DND-41 (cell line): Measurements from ENCODE around the gene CPA2.

Experiments used
- ATAC-seq: fragments of 200-7000 bp; cut with Tn5 transposase; 3 replicates; pipeline ENCODE4 v1.9.1; 2021; ENCODE audit warnings: low read depth; ENCODE audit not compliant: insufficient read depth
- DNase-seq: peaks from one replicate; pipeline ENCODE4 v3.0.0-alpha.2; 2020
- H2AFZ ChIP-seq: 2 replicates; pipeline ENCODE4 v1.6.0; 2012; ENCODE audit warnings: low read depth, low read length
- H3K27ac ChIP-seq: 2 replicates; pipeline ENCODE4 v1.5.1; 2012; ENCODE audit warnings: low read length, inconsistent platforms
- H3K27me3 ChIP-seq: fragments of 200-600 bp; sonication (generic); 2 replicates; pipeline ENCODE4 v1.6.0; 2012; ENCODE audit warnings: low read length, mild to moderate bottlenecking, inconsistent platforms; ENCODE audit not compliant: insufficient read depth, poor library complexity
- H3K36me3 ChIP-seq: 2 replicates; pipeline ENCODE4 v1.5.1; 2012; ENCODE audit warnings: low read length, inconsistent platforms; ENCODE audit not compliant: insufficient read depth
- H3K4me1 ChIP-seq: 2 replicates; pipeline ENCODE4 v1.5.1; 2012; ENCODE audit warnings: mild to moderate bottlenecking, low read length; ENCODE audit not compliant: insufficient read depth
- H3K4me2 ChIP-seq: 2 replicates; pipeline ENCODE4 v1.6.0; 2012; ENCODE audit warnings: mild to moderate bottlenecking, moderate library complexity, low read length, inconsistent platforms; ENCODE audit not compliant: insufficient read depth
- H3K4me3 ChIP-seq, 2 experiments: fragments of 200-600 bp in 1 of 2; shearing (Covaris generic) in 1 of 2; 2 replicates each; pipeline ENCODE4 v1.5.1; 2012 to 2016; ENCODE audit warnings: inconsistent platforms in 2 of 2, low read length in 2 of 2, mild to moderate bottlenecking in 2 of 2, low read depth in 1 of 2, moderate library complexity in 1 of 2
- H3K79me2 ChIP-seq: 2 replicates; pipeline ENCODE4 v1.6.0; 2012; ENCODE audit warnings: low read length, inconsistent platforms; ENCODE audit not compliant: insufficient read depth
- H3K9ac ChIP-seq: 2 replicates; pipeline ENCODE4 v1.6.0; 2012; ENCODE audit warnings: low read depth, mild to moderate bottlenecking, inconsistent platforms, low read length, moderate library complexity
- H3K9me3 ChIP-seq: 2 replicates; pipeline ENCODE4 v1.5.1; 2012; ENCODE audit warnings: low read length, moderate library complexity, mild to moderate bottlenecking, inconsistent platforms; ENCODE audit not compliant: insufficient read depth, severe bottlenecking
- H4K20me1 ChIP-seq: 2 replicates; pipeline ENCODE4 v1.6.0; 2012; ENCODE audit warnings: low read length; ENCODE audit not compliant: insufficient read depth
- CTCF ChIP-seq: IDR thresholded peaks from 2 replicates; pipeline ENCODE4 v1.5.1; 2012; ENCODE audit warnings: borderline replicate concordance, low read length, moderate library complexity, mild to moderate bottlenecking; ENCODE audit not compliant: poor library complexity, severe bottlenecking; ENCODE audit errors: extremely low read depth
- EZH2 ChIP-seq: IDR thresholded peaks from 3 replicates; pipeline ENCODE4 v1.6.1; 2012; ENCODE audit warnings: borderline replicate concordance, low read depth, mild to moderate bottlenecking, moderate library complexity, low read length, inconsistent platforms; ENCODE audit not compliant: severe bottlenecking

Gene CPA2

GRCh38 chr7:130269318-130269694 is 2.6 kb downstream of the CPA2 start:
- peaks cover 19% of the 10 kb centered on the region for H3K4me1 ChIP-seq
- no peaks in the 10 kb centered on the region for H3K36me3 ChIP-seq
- no peak overlapping the region for H2AFZ ChIP-seq
- no peak overlapping the region for H3K4me2 ChIP-seq
- no peak overlapping the region for H3K4me3 ChIP-seq
- no peaks in the 10 kb centered on the region for H3K9me3 ChIP-seq
- no peaks in the 10 kb centered on the region for H4K20me1 ChIP-seq
- H3K9ac ChIP-seq, result no peak overlapping the region
- ATAC-seq (no peak), DNase-seq (no peak)
- no peak overlapping the region for H3K27ac ChIP-seq
- peaks cover 20% of the 10 kb centered on the region for H3K27me3 ChIP-seq
- TF ChIP-seq CTCF (no peak), EZH2 (no peak)
- no peaks in the 10 kb centered on the region for H3K79me2 ChIP-seq

GRCh38 chr7:130270947-130271800 is 4.5 kb downstream of the CPA2 start:
- no peak for ATAC-seq
- no peak overlapping the region for H3K4me2 ChIP-seq

GRCh38 chr7:130272381-130273080 is 5.9 kb downstream of the CPA2 start:
- H3K9me3 ChIP-seq, result no peaks in the 10 kb centered on the region
- TF ChIP-seq CTCF, result no peak
- TF ChIP-seq EZH2, result no peak
- peak overlapping the region; percentile 28; the same call in 1 of the 2 replicates for H3K27ac ChIP-seq
- peak overlapping the region; percentile 52 for H3K4me2 ChIP-seq
- peak overlapping the region; percentile 25 for H2AFZ ChIP-seq
- H3K27me3 ChIP-seq, result peaks cover 24% of the 10 kb centered on the region
- ATAC-seq, result no peak
- H3K36me3 ChIP-seq, result no peaks in the 10 kb centered on the region
- no peaks in the 10 kb centered on the region for H4K20me1 ChIP-seq
- H3K9ac ChIP-seq, result no peak overlapping the region
- no peaks in the 10 kb centered on the region for H3K79me2 ChIP-seq
- DNase-seq, result no peak
- H3K4me3 ChIP-seq, result peak overlapping the region in 1 of 2 experiments; percentile 11; a peak in 1 of 4 replicates
- peaks cover 19% of the 10 kb centered on the region for H3K4me1 ChIP-seq

More at GRCh38 chr7:130270947-130271800, 4.5 kb downstream of the CPA2 start:
- peaks cover 21% of the 10 kb centered on the region for H3K27me3 ChIP-seq
- H4K20me1 ChIP-seq, result no peaks in the 10 kb centered on the region
- no peak overlapping the region for H3K4me3 ChIP-seq
- H3K4me1 ChIP-seq, result peaks cover 19% of the 10 kb centered on the region
- H3K9me3 ChIP-seq, result no peaks in the 10 kb centered on the region
- H3K79me2 ChIP-seq, result no peaks in the 10 kb centered on the region
- H3K9ac ChIP-seq, result no peak overlapping the region
- H3K36me3 ChIP-seq, result no peaks in the 10 kb centered on the region
- H3K27ac ChIP-seq, result no peak overlapping the region
- no peak for TF ChIP-seq EZH2
- TF ChIP-seq CTCF, result no peak
- no peak for DNase-seq
- no peak overlapping the region for H2AFZ ChIP-seq
